Tibial nerve (tissue), 4 donors: ENCODE data around the gene GIPC2. TPM values are rescaled to one million over a fixed set of nuclear protein-coding genes. Genes with fewer than 3 reads are reported as not detected.
"Not testable (repeated sequence)": the region's sequence is repeated elsewhere in the genome, so short reads cannot be mapped to it uniquely, and the experiment has no call there.

ENCODE experiments used
- DNase-seq, 2 donors: peaks; one replicate each; pipeline ENCODE4 v3.0.0-alpha.2; 2019; ENCODE audit warnings: low spot score in 2 of 2
- H3K27ac ChIP-seq, 4 donors: fragments of 200-600 bp; sonication (generic) in 3 of 4; one replicate each; pipeline ENCODE4 v1.5.1; 2017 to 2019; ENCODE audit warnings: mild to moderate bottlenecking in 1 of 4
- H3K27me3 ChIP-seq, 2 donors: fragments of 200-600 bp; sonication (generic) in 1 of 2; one replicate each; pipeline versions ENCODE4 v1.5.1 to v1.6.0; 2017 to 2019
- H3K36me3 ChIP-seq, 3 donors: fragments of 200-600 bp; sonication (generic); one replicate each; pipeline ENCODE4 v1.5.1; 2018 to 2019
- H3K4me1 ChIP-seq, 4 donors: fragments of 200-600 bp; sonication (generic) in 3 of 4; one replicate each; pipeline ENCODE4 v1.5.1; 2017 to 2019
- H3K4me3 ChIP-seq, 4 donors: fragments of 200-600 bp; sonication (generic) in 3 of 4; one replicate each; pipeline ENCODE4 v1.5.1; 2017 to 2019; ENCODE audit warnings: mild to moderate bottlenecking in 1 of 4, moderate library complexity in 1 of 4
- H3K9me3 ChIP-seq, 4 donors: fragments of 200-600 bp; sonication (generic) in 3 of 4; one replicate each; pipeline ENCODE4 v1.5.1; 2017 to 2019
- EP300 ChIP-seq, 2 donors: sonication (generic); formaldehyde crosslinking; IDR thresholded peaks; one replicate each; pipeline ENCODE4 v1.6.1; 2017; ENCODE audit warnings: antibody characterized with exemption in 2 of 2, mild to moderate bottlenecking in 1 of 2
- POLR2A ChIP-seq, 2 donors: fragments of 450-650 bp; IDR thresholded peaks; one replicate each; pipeline ENCODE4 v1.6.1; 2017; ENCODE audit warnings: antibody characterized with exemption in 2 of 2, mild to moderate bottlenecking in 2 of 2, moderate library complexity in 2 of 2
- WGBS, 2 donors: methylation state at CpG; one replicate each; pipeline ENCODE4 v1.1.5; 2018; 5-methylcytosine and 5-hydroxymethylcytosine counted together
- total RNA-seq, 4 donors: library from RNA; depleted of rRNA; stranded (reverse); fragments of >200 nt; gene quantifications; one replicate each; pipeline ENCODE4 v1.1.0, GENCODE V29; 2016
- TF ChIP-seq, protein P1 (sequence below), 5 experiments: fragments of 200-600 bp in 3 of 5; fragments of 450-650 bp in 2 of 5; sonication (generic) in 3 of 5; IDR thresholded peaks; one replicate each; pipeline ENCODE4 v1.5.1; 2016 to 2019; ENCODE audit warnings: antibody characterized with exemption in 5 of 5, mild to moderate bottlenecking in 3 of 5, moderate library complexity in 2 of 5

The GIPC2 gene
- total RNA-seq, 4 donors from 2014 or later = 2.1 to 6.9 (median 3.7) TPM

- no peak for DNase-seq
- Histone ChIP-seq H3K4me1 (peaks cover 0 to 42% (median 7%) of the 10 kb centered on the region in 4 donors), H3K9me3 (no peaks in the 10 kb centered on the region), H3K4me3 (peak overlapping the region in 1 of 4 donors; percentile 64), H3K27ac (no peak overlapping the region), H3K27me3 (no peaks in the 10 kb centered on the region), H3K36me3 (peaks cover 0 to 19% (median 0%) of the 10 kb centered on the region in 3 donors)
- TF ChIP-seq POLR2A (IDR thresholded peaks at IDR 0.05) (no peak), EP300 (IDR thresholded peaks at IDR 0.05) (no peak)
- TF ChIP-seq, protein P1, sequence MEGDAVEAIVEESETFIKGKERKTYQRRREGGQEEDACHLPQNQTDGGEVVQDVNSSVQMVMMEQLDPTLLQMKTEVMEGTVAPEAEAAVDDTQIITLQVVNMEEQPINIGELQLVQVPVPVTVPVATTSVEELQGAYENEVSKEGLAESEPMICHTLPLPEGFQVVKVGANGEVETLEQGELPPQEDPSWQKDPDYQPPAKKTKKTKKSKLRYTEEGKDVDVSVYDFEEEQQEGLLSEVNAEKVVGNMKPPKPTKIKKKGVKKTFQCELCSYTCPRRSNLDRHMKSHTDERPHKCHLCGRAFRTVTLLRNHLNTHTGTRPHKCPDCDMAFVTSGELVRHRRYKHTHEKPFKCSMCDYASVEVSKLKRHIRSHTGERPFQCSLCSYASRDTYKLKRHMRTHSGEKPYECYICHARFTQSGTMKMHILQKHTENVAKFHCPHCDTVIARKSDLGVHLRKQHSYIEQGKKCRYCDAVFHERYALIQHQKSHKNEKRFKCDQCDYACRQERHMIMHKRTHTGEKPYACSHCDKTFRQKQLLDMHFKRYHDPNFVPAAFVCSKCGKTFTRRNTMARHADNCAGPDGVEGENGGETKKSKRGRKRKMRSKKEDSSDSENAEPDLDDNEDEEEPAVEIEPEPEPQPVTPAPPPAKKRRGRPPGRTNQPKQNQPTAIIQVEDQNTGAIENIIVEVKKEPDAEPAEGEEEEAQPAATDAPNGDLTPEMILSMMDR (IDR thresholded peaks at IDR 0.05) = no peak
- WGBS, 2 donors = 88 to 89% methylated on average over 3 of the region's 3 CpGs
These were observed 36.5 kb upstream of the GIPC2 start for GRCh38 chr1:78009276-78009675.

DNA sequence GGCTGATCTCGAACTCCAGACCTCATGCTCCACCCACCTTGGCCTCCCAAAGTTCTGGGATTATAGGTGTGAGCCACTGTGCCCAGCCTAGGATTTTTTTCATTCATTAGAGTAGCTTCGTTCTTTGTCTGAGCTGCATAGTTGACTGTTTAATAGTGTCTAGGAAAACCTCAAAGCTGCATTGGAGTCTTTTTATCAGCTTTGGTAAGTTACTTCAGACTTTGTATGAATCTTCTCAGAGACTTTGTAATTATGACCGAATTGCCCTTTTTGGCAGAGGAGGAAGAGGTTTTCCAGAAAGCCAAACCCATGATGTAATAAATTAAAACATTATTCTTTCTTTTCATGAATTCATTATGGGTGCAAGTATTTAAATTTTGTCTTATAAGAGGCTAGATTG, 35.9 kb upstream of the GIPC2 start:
- Histone ChIP-seq H3K27ac (no peak overlapping the region), H3K4me3 (no peak overlapping the region), H3K27me3 (no peaks in the 10 kb centered on the region), H3K36me3 (peaks cover 0 to 25% (median 0%) of the 10 kb centered on the region in 3 donors), H3K9me3 (no peaks in the 10 kb centered on the region), H3K4me1 (peaks cover 0 to 42% (median 7%) of the 10 kb centered on the region in 4 donors)
- TF ChIP-seq POLR2A (IDR thresholded peaks at IDR 0.05) = no peak
- no peak for DNase-seq
- 66 to 68% methylated on average over 3 of the region's 3 CpGs for WGBS, 2 donors

GRCh38 chr1:78011050-78011449, 34.7 kb upstream of the GIPC2 start:
- Histone ChIP-seq H3K4me1 (peaks cover 0 to 42% (median 7%) of the 10 kb centered on the region in 4 donors), H3K9me3 (no peaks in the 10 kb centered on the region), H3K27me3 (no peaks in the 10 kb centered on the region), H3K27ac (no peak overlapping the region), H3K36me3 (peaks cover 0 to 33% (median 0%) of the 10 kb centered on the region in 3 donors), H3K4me3 (no peak overlapping the region)
- no peak for DNase-seq
- TF ChIP-seq EP300 (IDR thresholded peaks at IDR 0.05) = no peak
- TF ChIP-seq, protein P1 (IDR thresholded peaks at IDR 0.05) = no peak
- no peak for TF ChIP-seq POLR2A (IDR thresholded peaks at IDR 0.05)
- 75 to 77% methylated on average over 2 of the region's 2 CpGs for WGBS, 2 donors

GRCh38 chr1:78015148-78015547, 30.6 kb upstream of the GIPC2 start:
- Histone ChIP-seq H3K4me1 (peaks cover 0 to 10% (median 0%) of the 10 kb centered on the region in 4 donors), H3K27me3 (no peaks in the 10 kb centered on the region), H3K27ac (no peak overlapping the region), H3K9me3 (no peaks in the 10 kb centered on the region), H3K4me3 (no peak overlapping the region), H3K36me3 (peaks cover 0 to 54% (median 0%) of the 10 kb centered on the region in 3 donors)
- TF ChIP-seq EP300 (IDR thresholded peaks at IDR 0.05) (no peak), POLR2A (IDR thresholded peaks at IDR 0.05) (no peak)
- TF ChIP-seq, protein P1 (IDR thresholded peaks at IDR 0.05) = no peak
- no peak for DNase-seq

- TF ChIP-seq EP300 (IDR thresholded peaks at IDR 0.05) (no peak), POLR2A (IDR thresholded peaks at IDR 0.05) (no peak)
- TF ChIP-seq, protein P1 (IDR thresholded peaks at IDR 0.05) = no peak
- H3K9me3 ChIP-seq = no peaks in the 10 kb centered on the region
- no peaks in the 10 kb centered on the region for H3K4me1 ChIP-seq
- H3K4me3 ChIP-seq = no peak overlapping the region
- H3K27ac ChIP-seq = no peak overlapping the region
- peaks cover 0 to 39% (median 0%) of the 10 kb centered on the region in 3 donors for H3K36me3 ChIP-seq
- WGBS, 2 donors = 97 to 100% methylated on average over 1 of the region's 1 CpG
- H3K27me3 ChIP-seq = no peaks in the 10 kb centered on the region
- no peak for DNase-seq
These were observed 26.7 kb upstream of the GIPC2 start for GRCh38 chr1:78019024-78019423.

GRCh38 chr1:78021134-78021533, 24.6 kb upstream of the GIPC2 start:
- peaks cover 0 to 22% (median 0%) of the 10 kb centered on the region in 3 donors for H3K36me3 ChIP-seq
- H3K27me3 ChIP-seq, DNase-seq, H3K27ac ChIP-seq, H3K4me3 ChIP-seq, H3K9me3 ChIP-seq, H3K4me1 ChIP-seq: not testable (repeated sequence)
- 88 to 98% methylated on average over 4 of the region's 4 CpGs for WGBS, 2 donors
